Peyer's patch (tissue), 4 donors: ENCODE measurements around the gene FSIP1.

ENCODE experiments used
- CTCF ChIP-seq, 6 experiments: fragments of 450-650 bp in 4 of 6; fragments of 200-600 bp in 2 of 6; sonication (generic) in 1 of 6; IDR thresholded peaks; one replicate each; pipeline ENCODE4 v1.5.1; 2017 to 2019; ENCODE audit warnings: antibody characterized with exemption in 6 of 6, mild to moderate bottlenecking in 3 of 6, moderate library complexity in 1 of 6
- POLR2A ChIP-seq, 2 donors: fragments of 450-650 bp; IDR thresholded peaks; one replicate each; pipeline ENCODE4 v1.5.1; 2017; ENCODE audit warnings: antibody characterized with exemption in 2 of 2, mild to moderate bottlenecking in 2 of 2, moderate library complexity in 2 of 2

GRCh38 chr15:39752246-39752645, 30.4 kb downstream of the FSIP1 start:
- TF ChIP-seq CTCF (IDR thresholded peaks at IDR 0.05) (no peak), POLR2A (IDR thresholded peaks at IDR 0.05) (no peak)
